ENCODE data around the gene GHRH.

- TF ChIP-seq, protein P1, sequence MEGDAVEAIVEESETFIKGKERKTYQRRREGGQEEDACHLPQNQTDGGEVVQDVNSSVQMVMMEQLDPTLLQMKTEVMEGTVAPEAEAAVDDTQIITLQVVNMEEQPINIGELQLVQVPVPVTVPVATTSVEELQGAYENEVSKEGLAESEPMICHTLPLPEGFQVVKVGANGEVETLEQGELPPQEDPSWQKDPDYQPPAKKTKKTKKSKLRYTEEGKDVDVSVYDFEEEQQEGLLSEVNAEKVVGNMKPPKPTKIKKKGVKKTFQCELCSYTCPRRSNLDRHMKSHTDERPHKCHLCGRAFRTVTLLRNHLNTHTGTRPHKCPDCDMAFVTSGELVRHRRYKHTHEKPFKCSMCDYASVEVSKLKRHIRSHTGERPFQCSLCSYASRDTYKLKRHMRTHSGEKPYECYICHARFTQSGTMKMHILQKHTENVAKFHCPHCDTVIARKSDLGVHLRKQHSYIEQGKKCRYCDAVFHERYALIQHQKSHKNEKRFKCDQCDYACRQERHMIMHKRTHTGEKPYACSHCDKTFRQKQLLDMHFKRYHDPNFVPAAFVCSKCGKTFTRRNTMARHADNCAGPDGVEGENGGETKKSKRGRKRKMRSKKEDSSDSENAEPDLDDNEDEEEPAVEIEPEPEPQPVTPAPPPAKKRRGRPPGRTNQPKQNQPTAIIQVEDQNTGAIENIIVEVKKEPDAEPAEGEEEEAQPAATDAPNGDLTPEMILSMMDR (IDR thresholded peaks at IDR 0.05) = no peak
- TF ChIP-seq POLR2A (IDR thresholded peaks at IDR 0.05) = peak in 1 of 4 donors; percentile 27
Measured at GRCh38 chr20:37295001-37295400, 33.4 kb upstream of the GHRH start.
